Heart right ventricle (tissue), 16 donors: ENCODE results near the gene ALDOB. TPM values are rescaled to one million over a fixed set of nuclear protein-coding genes. Genes with fewer than 3 reads are reported as not detected.

Experiments
- ATAC-seq, 8 donors: fragments of 200-7000 bp; cut with Tn5 transposase; one replicate each; pipeline ENCODE4 v1.9.1; 2020; ENCODE audit warnings: mild to moderate bottlenecking in 8 of 8, moderate library complexity in 8 of 8, moderate number of reproducible peaks in 1 of 8
- DNase-seq, 2 donors: peaks; one replicate each; pipeline ENCODE4 v3.0.0-alpha.2; 2020
- H3K27ac ChIP-seq, 10 donors: fragments of 200-600 bp; sonication (generic) in 2 of 10; one replicate each; pipeline versions ENCODE4 v1.5.0 to v1.8.0; 2020 to 2022; ENCODE audit warnings: mild to moderate bottlenecking in 3 of 10
- H3K27me3 ChIP-seq, 7 donors: fragments of 200-600 bp; one replicate each; pipeline ENCODE4 v1.8.0; 2021 to 2022; ENCODE audit warnings: mild to moderate bottlenecking in 2 of 7
- H3K36me3 ChIP-seq, 9 donors: fragments of 200-600 bp; sonication (generic) in 1 of 9; one replicate each; pipeline versions ENCODE4 v1.5.0 to v1.8.0; 2020 to 2022; ENCODE audit warnings: mild to moderate bottlenecking in 2 of 9
- H3K4me1 ChIP-seq, 9 donors: fragments of 200-600 bp; sonication (generic) in 1 of 9; one replicate each; pipeline versions ENCODE4 v1.5.0 to v1.8.0; 2020 to 2022; ENCODE audit warnings: mild to moderate bottlenecking in 4 of 9
- H3K4me3 ChIP-seq, 10 donors: fragments of 200-600 bp; sonication (generic) in 2 of 10; one replicate each; pipeline versions ENCODE4 v1.5.0 to v1.8.0; 2020 to 2022; ENCODE audit warnings: mild to moderate bottlenecking in 7 of 10, moderate library complexity in 2 of 10
- H3K9me3 ChIP-seq, 11 donors: fragments of 200-600 bp in 10 of 11; sonication (generic) in 2 of 11; one replicate each; pipeline versions ENCODE4 v1.5.0 to v1.8.0; 2013 to 2022; ENCODE audit warnings: mild to moderate bottlenecking in 2 of 11, control low read depth in 1 of 11, moderate library complexity in 1 of 11
- CTCF ChIP-seq, 9 donors: fragments of 200-600 bp; sonication (generic) in 2 of 9; IDR thresholded peaks; one replicate each; pipeline versions ENCODE4 v1.5.0 to v1.8.0; 2021 to 2022; ENCODE audit warnings: antibody characterized with exemption in 9 of 9, mild to moderate bottlenecking in 5 of 9, moderate library complexity in 1 of 9
- WGBS, 2 donors: extraction: QIAGEN DNeasy Blood & Tissue Kit; methylation state at CpG; one replicate each; pipeline ENCODE4 v1.1.7; 2013; ENCODE audit warnings: inconsistent platforms in 1 of 2; 5-methylcytosine and 5-hydroxymethylcytosine counted together
- intact Hi-C, 10 donors: fragments of 100-400 bp; cut with DNase I; formaldehyde crosslinking; loops; one replicate each; pipeline versions ENCODE4 v1.11.1 to v1.14.2; 2022
- polyA plus RNA-seq, 2 donors: library from polyadenylated mRNA; stranded (reverse); fragments of 200-250 nt; gene quantifications; one replicate each; pipeline ENCODE4 v1.2.3, GENCODE V29; 2013
- total RNA-seq, 10 donors: library from RNA; stranded (reverse); fragmentation: NEBNext Ultra II Directional in 3 of 10; extraction: Animal tissue kit (Norgen Biotek cat#: 25700) in 3 of 10; gene quantifications; one replicate each; pipeline versions ENCODE4 v1.2.1 to v1.2.4, GENCODE V29; 2021 to 2023
- donor health status: Arrhythmogenic right ventricular cardiomyopathy.
- donor health status: ischemic (EF 13 %, LVEDD 7.1; RV severe dilation, severe dysfunction).
- donor health status: healthy with polysubstance abuse.
- donor health status: DM: no; HTN: yes; CAD: no.
- donor health status: DM: no; HTN: no; CAD: no.
- donor health status: ischemic (EF 25% LVEDD 6.9; RV normal size, moderate dysfunction).
- donor health status: ischemic (EF 25% LVEDD 5.7; RV mildly dilated, moderate dysfunction).
- donor health status: healthy.
- donor health status: DM: yes; HTN: yes; CAD: no.
- donor health status: Ischemic cardiomyopathy.
- donor health status: ischemic (EF 35%, LVEDD 5.7; RV mildly dilated, moderate dysfunction).
- donor health status: nonischemic (EF 11% LVEDD 7.7; RV severe dilation, severe dysfunction).
- donor health status: DM: yes; HTN: yes; CAD: no.
- donor health status: PGD.
- donor health status: ischemic (EF 29% LVEDD 5.4; RV normal size, mild dysfunction).
- donor health status: nonischemic (EF 23%, LVEDD 6.1; RV moderate dilation, normal function).

Gene ALDOB
- total and polyA plus RNA-seq, 12 donors, result 0.17 to 1.4 (median 0.44) TPM; not detected in 2

- DNase-seq (no peak), ATAC-seq (peak in 2 of 8 donors; percentile 25)
- H3K4me1 ChIP-seq, result no peaks in the 10 kb centered on the region
- no peak for TF ChIP-seq CTCF (IDR thresholded peaks at IDR 0.05)
- intact Hi-C loops, result no loop called here
- no peaks in the 10 kb centered on the region for H3K27me3 ChIP-seq
- H3K4me3 ChIP-seq, result no peak overlapping the region
- peaks cover 4 to 100% (median 95%) of the 10 kb centered on the region in 11 donors for H3K9me3 ChIP-seq
- WGBS, 2 donors, result 97 to 98% methylated on average over 4 of the region's 4 CpGs
- peaks cover 21 to 92% (median 59%) of the 10 kb centered on the region in 9 donors for H3K36me3 ChIP-seq
- H3K27ac ChIP-seq, result no peak overlapping the region
Observed at GRCh38 chr9:101409079-101409477, 26.5 kb downstream of the ALDOB start.

GRCh38 chr9:101408374-101409078, 27.0 kb downstream of the ALDOB start:
- Histone ChIP-seq H3K27ac (no peak overlapping the region), H3K36me3 (peaks cover 21 to 92% (median 64%) of the 10 kb centered on the region in 9 donors), H3K27me3 (no peaks in the 10 kb centered on the region), H3K4me1 (no peaks in the 10 kb centered on the region), H3K4me3 (no peak overlapping the region), H3K9me3 (peaks cover 4 to 100% (median 94%) of the 10 kb centered on the region in 11 donors)
- DNase-seq (no peak), ATAC-seq (peak in 2 of 8 donors; percentile 10 to 19)
- 98% methylated on average over 5 of the region's 5 CpGs for WGBS, 2 donors
- no peak for TF ChIP-seq CTCF (IDR thresholded peaks at IDR 0.05)
- intact Hi-C loops, result no loop called here

- Histone ChIP-seq H3K4me3 (no peak overlapping the region), H3K27ac (no peak overlapping the region), H3K27me3 (no peaks in the 10 kb centered on the region), H3K9me3 (peaks cover 0 to 71% (median 49%) of the 10 kb centered on the region in 11 donors), H3K4me1 (peaks cover 0 to 25% (median 22%) of the 10 kb centered on the region in 9 donors), H3K36me3 (peaks cover 19 to 89% (median 84%) of the 10 kb centered on the region in 9 donors)
- no peak for TF ChIP-seq CTCF (IDR thresholded peaks at IDR 0.05)
- 95% methylated on average over 9 of the region's 9 CpGs for WGBS, 2 donors
- ATAC-seq (no peak), DNase-seq (no peak)
- intact Hi-C loops, result loop anchor here in 2 of 10 donors (5.0 kb wide), 2 partner anchors 34 to 44 kb away; partner anchors contain the start of gene ALDOB (in 1 of the 2)
Observed at GRCh38 chr9:101403516-101404285, 31.9 kb downstream of the ALDOB start.

- H3K36me3 ChIP-seq, result peaks cover 0 to 74% (median 50%) of the 10 kb centered on the region in 9 donors
- intact Hi-C loops, result loop anchor here in 2 of 10 donors (5.0 kb wide), 2 partner anchors 37 to 47 kb away; partner anchors contain the start of gene ALDOB (in 1 of the 2)
- no peaks in the 10 kb centered on the region for H3K27me3 ChIP-seq
- TF ChIP-seq CTCF (IDR thresholded peaks at IDR 0.05), result no peak
- DNase-seq (peak in 1 of 2 donors; percentile 43), ATAC-seq (peak in 5 of 8 donors; percentile 2 to 68 (median 5))
- H3K27ac ChIP-seq, result peak overlapping the region; percentile 82 to 96 (median 90)
- peaks cover 0 to 52% (median 42%) of the 10 kb centered on the region in 9 donors for H3K4me1 ChIP-seq
- 10 to 14% methylated on average over 5 of the region's 5 CpGs for WGBS, 2 donors
- peaks cover 0 to 35% (median 13%) of the 10 kb centered on the region in 11 donors for H3K9me3 ChIP-seq
- peak overlapping the region in 9 of 10 donors; percentile 61 to 77 (median 71) for H3K4me3 ChIP-seq
Observed at GRCh38 chr9:101400120-101400519, 35.5 kb downstream of the ALDOB start.
